Measurements from ENCODE around the gene RNASEH1. TPM values are rescaled to one million over a fixed set of nuclear protein-coding genes. Genes with fewer than 3 reads are reported as not detected.
"Not testable (repeated sequence)": the region's sequence is repeated elsewhere in the genome, so short reads cannot be mapped to it uniquely, and the experiment has no call there.

RNASEH1 gene
- total and polyA plus RNA-seq, 3 experiments from 2014 or later = 34.4 to 38.1 (median 36.5) TPM

DNA sequence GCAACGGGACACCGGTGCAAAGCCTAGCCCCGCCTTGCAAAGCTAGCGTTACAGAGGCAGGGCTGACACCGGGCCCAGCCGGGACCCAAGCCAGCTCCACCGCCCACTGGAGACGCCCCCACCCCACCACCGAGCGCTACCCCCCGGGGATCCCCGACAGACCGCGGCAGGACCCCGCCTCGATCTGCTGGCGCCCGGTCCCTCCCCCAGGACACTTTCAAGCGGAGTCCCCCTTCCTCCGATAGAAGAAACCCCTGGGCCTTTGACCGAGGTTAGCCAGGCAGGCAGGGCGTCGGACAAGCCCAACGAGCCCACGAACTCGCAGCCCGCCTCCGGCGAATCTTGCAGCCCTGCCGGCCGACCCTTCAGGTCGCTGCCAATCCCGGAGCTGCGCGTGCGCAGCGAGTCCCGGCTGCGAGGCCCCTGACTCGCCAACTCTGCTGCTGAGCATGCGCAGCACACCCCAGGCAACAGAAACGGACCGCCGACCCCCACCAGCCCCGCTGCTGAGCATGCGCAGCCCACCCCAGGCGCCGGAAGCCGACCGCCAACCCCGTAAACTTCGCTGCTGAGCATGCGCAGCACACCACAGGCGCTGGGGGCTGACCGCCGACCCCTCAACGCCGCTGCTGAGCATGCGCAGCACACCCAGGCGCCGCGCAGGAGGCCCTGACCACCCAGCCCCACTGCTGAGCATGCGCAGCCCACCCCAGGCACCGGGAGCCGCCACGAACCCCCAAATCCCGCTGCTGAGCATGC is 39.5 kb downstream of the RNASEH1 start:
- Mint-ChIP-seq H3K4me3 (peak overlapping the region; percentile 84 to 95 (median 91)), H3K9me3 (peaks cover 5 to 14% (median 8%) of the 10 kb centered on the region in 5 donors), H3K4me1 (peaks cover 30 to 37% (median 33%) of the 10 kb centered on the region in 3 donors), H3K36me3 (peaks cover 2 to 19% (median 14%) of the 10 kb centered on the region in 3 donors), H3K27me3 (peaks cover 0 to 9% of the 10 kb centered on the region in 2 donors), H3K27ac (peak overlapping the region; percentile 91 to 97 (median 94))
- Histone ChIP-seq H3K4me1 (ENCODE audit: insufficient read depth, low read length) (peaks cover 26% of the 10 kb centered on the region), H3K27ac (ENCODE audit: low read depth, low read length) (peak overlapping the region; percentile 93), H3K27me3 (ENCODE audit: insufficient read depth, low read length, poor library complexity, severe bottlenecking) (no peaks in the 10 kb centered on the region), H3K4me3 (ENCODE audit: low read length) (peak overlapping the region; percentile 80), H3K36me3 (ENCODE audit: insufficient read depth, low read length) (no peaks in the 10 kb centered on the region), H3K9me3 (ENCODE audit: low read length) (no peaks in the 10 kb centered on the region)
- peak; percentile 97 to 100 (median 99) for DNase-seq
- CTCF ChIA-PET = interaction anchor here (1.6 kb wide), 1 partner anchor 47 kb away, joined by 4 read pairs; no protein-coding TSS in a partner anchor
- POLR2A ChIA-PET = interaction anchor here (0.9 to 2.6 kb wide), 5 partner anchors 36 to 141 kb away, joined by 3 to 32 read pairs (median 5); partner anchors contain the start of genes EIPR1, RNASEH1 and RPS7

DNA sequence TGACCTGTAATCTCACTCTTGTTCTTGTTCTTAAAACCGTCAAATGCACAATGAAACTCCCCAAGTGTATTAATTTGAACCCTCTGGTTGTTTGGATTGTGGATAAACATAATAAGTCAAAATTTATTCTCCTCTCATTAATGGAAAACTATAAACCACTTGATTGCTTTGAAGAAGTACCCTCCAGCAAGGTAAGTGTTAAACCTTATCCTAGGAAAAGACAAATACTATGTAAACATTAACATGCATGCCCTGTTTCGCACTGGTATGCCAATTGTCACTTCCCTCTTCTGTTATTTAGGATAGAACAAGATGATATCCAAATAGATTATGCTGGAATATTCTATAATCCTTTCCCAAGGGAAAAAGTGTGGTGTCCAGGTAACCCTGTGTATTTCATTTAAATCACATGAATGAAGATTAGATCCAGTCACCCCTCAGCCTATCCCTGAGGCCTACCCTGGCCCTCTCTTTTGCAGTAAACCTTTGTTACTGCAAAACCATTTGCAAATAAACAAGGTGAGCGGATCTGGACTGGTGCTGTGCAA is 40.1 kb downstream of the RNASEH1 start:
- Histone ChIP-seq H3K36me3 (ENCODE audit: insufficient read depth, low read length) (no peaks in the 10 kb centered on the region), H3K9me3 (ENCODE audit: low read length) (no peaks in the 10 kb centered on the region), H3K27ac (ENCODE audit: low read depth, low read length) (peak overlapping the region; percentile 93), H3K4me1 (ENCODE audit: insufficient read depth, low read length) (peaks cover 26% of the 10 kb centered on the region), H3K27me3 (ENCODE audit: insufficient read depth, low read length, poor library complexity, severe bottlenecking) (no peaks in the 10 kb centered on the region), H3K4me3 (ENCODE audit: low read length) (peak overlapping the region; percentile 80)
- POLR2A ChIA-PET = interaction anchor here (0.9 to 2.6 kb wide), 4 partner anchors 36 to 140 kb away, joined by 3 to 32 read pairs (median 8); partner anchors contain the start of genes EIPR1, RNASEH1 and RPS7
- H3K27me3 Mint-ChIP-seq = peaks cover 0 to 9% of the 10 kb centered on the region in 2 donors
- peak overlapping the region; percentile 91 to 97 (median 94) for H3K27ac Mint-ChIP-seq
- H3K36me3 Mint-ChIP-seq = peaks cover 4 to 26% (median 21%) of the 10 kb centered on the region in 3 donors
- peaks cover 5 to 14% (median 8%) of the 10 kb centered on the region in 5 donors for H3K9me3 Mint-ChIP-seq
- CTCF ChIA-PET = no interaction called here
- peaks cover 30 to 37% (median 33%) of the 10 kb centered on the region in 3 donors for H3K4me1 Mint-ChIP-seq
- no peak for DNase-seq
- peak overlapping the region; percentile 84 to 95 (median 91) for H3K4me3 Mint-ChIP-seq

DNA sequence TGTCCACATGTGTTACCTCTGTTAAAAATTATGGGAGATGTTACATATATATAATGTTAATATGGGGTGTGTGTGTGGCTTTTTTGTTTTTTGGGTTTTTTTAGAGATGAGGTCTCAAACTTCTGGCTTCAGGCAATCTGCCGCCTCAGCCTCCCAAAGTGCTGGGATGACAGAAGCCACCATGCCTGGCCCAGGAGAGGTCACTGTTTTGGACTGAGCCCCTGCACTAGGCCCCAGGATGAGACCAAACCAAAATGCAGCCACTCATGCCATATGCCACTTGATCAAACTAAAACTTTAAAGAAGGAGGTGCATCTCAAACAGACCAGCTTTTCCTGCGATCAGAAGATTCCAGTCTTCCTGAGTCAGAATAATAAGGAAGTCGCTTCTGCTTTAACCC is 41.3 kb downstream of the RNASEH1 start:
- no peaks in the 10 kb centered on the region for H3K27me3 ChIP-seq (ENCODE audit: insufficient read depth, low read length, poor library complexity, severe bottlenecking)
- H3K27me3 Mint-ChIP-seq = peaks cover 0 to 9% of the 10 kb centered on the region in 2 donors
- peak overlapping the region in 4 of 7 donors; percentile 56 to 68 (median 62) for H3K4me3 Mint-ChIP-seq
- peaks cover 8 to 37% (median 29%) of the 10 kb centered on the region in 3 donors for H3K36me3 Mint-ChIP-seq
- H3K27ac Mint-ChIP-seq = peak overlapping the region in 1 of 8 donors; percentile 95
- POLR2A ChIA-PET = no interaction called here
- no peak overlapping the region for H3K27ac ChIP-seq (ENCODE audit: low read depth, low read length)
- CTCF ChIA-PET = interaction anchor here (0.8 kb wide), 1 partner anchor 125 kb away, joined by 3 read pairs; no protein-coding TSS in a partner anchor
- peaks cover 5 to 14% (median 8%) of the 10 kb centered on the region in 5 donors for H3K9me3 Mint-ChIP-seq
- H3K4me3 ChIP-seq (ENCODE audit: low read length) = no peak overlapping the region
- peaks cover 29 to 34% (median 32%) of the 10 kb centered on the region in 3 donors for H3K4me1 Mint-ChIP-seq
- H3K9me3 ChIP-seq (ENCODE audit: low read length) = no peaks in the 10 kb centered on the region
- peaks cover 26% of the 10 kb centered on the region for H3K4me1 ChIP-seq (ENCODE audit: insufficient read depth, low read length)
- H3K36me3 ChIP-seq (ENCODE audit: insufficient read depth, low read length) = peaks cover 10% of the 10 kb centered on the region
- DNase-seq = no peak

DNA sequence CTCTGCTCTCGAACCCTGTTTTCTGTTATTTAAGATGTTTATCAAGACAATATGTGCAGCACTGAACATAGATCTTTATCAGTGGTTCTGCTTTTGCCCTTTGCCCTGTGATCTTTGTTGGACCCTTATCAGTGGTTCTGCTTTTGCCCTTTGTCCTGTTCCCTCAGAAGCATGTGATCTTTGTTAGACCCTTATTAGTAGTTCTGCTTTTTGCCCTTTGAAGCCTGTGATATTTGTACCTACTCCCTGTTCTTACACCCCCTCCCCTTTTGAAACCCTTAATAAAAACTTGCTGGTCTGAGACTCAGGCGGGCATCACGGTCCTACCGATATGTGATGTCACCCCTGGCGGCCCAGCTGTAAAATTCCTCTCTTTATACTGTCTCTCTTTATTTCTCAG is 42.7 kb downstream of the RNASEH1 start:
- CTCF ChIA-PET = not testable (repeated sequence)
- H3K36me3 Mint-ChIP-seq = peaks cover 10 to 51% (median 43%) of the 10 kb centered on the region in 3 donors

DNA sequence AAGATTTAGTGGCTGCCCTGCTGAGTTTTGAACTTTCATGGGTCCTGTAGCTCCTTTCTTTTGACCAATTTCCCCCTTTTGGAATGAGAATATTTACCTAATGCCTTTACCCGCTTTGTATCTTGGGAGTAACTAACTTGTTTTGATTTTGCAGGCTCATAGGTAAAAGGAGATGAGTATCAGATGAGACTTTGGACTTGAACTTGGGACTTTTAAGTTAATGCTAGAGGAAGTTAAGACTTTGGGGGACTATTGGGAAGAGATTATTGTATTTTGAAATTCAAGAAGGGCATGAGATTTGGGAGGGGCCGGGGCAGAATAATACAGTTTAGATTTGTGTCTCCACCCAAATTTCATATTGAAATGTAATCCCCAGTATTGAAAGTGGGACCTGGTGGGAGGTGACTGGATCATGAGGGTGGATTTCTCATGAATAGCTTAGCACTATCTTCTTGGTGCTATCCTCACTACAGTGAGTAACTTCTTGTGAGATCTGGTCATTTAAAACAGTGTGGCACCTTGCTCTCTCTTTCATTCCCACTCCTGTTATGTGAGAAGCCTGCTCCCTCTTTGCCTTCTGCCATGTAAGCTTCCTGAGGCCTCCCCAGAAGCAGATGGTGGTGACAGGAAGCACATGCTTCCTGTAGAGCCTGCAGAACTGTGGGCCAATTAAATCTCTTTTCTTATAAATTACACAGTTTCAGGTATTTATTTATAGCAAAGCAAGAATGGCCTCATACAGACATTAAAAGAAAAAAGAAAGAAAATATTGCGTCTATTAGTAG is 44.9 kb downstream of the RNASEH1 start:
- H3K4me1 Mint-ChIP-seq = peaks cover 5 to 8% (median 8%) of the 10 kb centered on the region in 3 donors
- Histone ChIP-seq H3K36me3 (ENCODE audit: insufficient read depth, low read length) (peaks cover 13% of the 10 kb centered on the region), H3K27me3 (ENCODE audit: insufficient read depth, low read length, poor library complexity, severe bottlenecking) (no peaks in the 10 kb centered on the region), H3K9me3 (ENCODE audit: low read length) (no peaks in the 10 kb centered on the region), H3K4me3 (ENCODE audit: low read length) (no peak overlapping the region), H3K27ac (ENCODE audit: low read depth, low read length) (no peak overlapping the region), H3K4me1 (ENCODE audit: insufficient read depth, low read length) (peaks cover 5% of the 10 kb centered on the region)
- ChIA-PET POLR2A (no interaction called here), CTCF (interaction anchor here (1.2 kb wide), 1 partner anchor 8 kb away, joined by 4 read pairs; no protein-coding TSS in a partner anchor)
- no peak for DNase-seq
- H3K27ac Mint-ChIP-seq = peak overlapping the region in 1 of 8 donors; percentile 14
- peaks cover 4 to 22% (median 6%) of the 10 kb centered on the region in 5 donors for H3K9me3 Mint-ChIP-seq
- no peaks in the 10 kb centered on the region for H3K27me3 Mint-ChIP-seq
- H3K4me3 Mint-ChIP-seq = no peak overlapping the region
- H3K36me3 Mint-ChIP-seq = peaks cover 12 to 59% (median 54%) of the 10 kb centered on the region in 3 donors

More for the DNA sequence above, 42.7 kb downstream of the RNASEH1 start:
- H3K27ac ChIP-seq (ENCODE audit: low read depth, low read length); DNase-seq; H3K27me3 ChIP-seq (ENCODE audit: insufficient read depth, low read length, poor library complexity, severe bottlenecking); H3K27me3 Mint-ChIP-seq; H3K4me3 ChIP-seq (ENCODE audit: low read length); H3K9me3 ChIP-seq (ENCODE audit: low read length); POLR2A ChIA-PET: not testable (repeated sequence)
- peak overlapping the region in 1 of 7 donors; percentile 75 for H3K4me3 Mint-ChIP-seq
- peaks cover 5 to 19% (median 8%) of the 10 kb centered on the region in 5 donors for H3K9me3 Mint-ChIP-seq
- peak overlapping the region in 2 of 8 donors; percentile 32 to 50 for H3K27ac Mint-ChIP-seq
- H3K4me1 Mint-ChIP-seq = peaks cover 17 to 20% (median 18%) of the 10 kb centered on the region in 3 donors
- Histone ChIP-seq H3K4me1 (ENCODE audit: insufficient read depth, low read length) (peaks cover 14% of the 10 kb centered on the region), H3K36me3 (ENCODE audit: insufficient read depth, low read length) (peaks cover 13% of the 10 kb centered on the region)

DNA sequence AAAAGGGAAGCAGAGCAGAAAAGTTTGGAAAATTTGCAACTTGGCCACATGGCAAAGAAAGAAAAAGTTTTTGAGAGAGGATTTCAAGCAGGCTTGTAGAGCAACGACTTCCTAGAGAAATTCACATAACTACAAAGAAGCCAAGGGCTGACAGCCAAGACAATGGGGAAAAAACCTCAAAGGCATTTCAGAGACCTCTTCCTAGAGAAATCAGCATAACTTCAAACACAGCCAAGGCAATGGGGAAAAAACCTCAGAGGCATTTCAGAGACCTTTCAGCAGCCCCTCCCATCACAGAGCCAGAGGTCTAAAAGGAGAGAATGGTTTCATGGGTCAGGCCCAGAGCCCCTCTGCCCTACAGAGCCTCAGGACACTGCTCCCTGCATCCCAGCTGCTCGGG is 46.0 kb downstream of the RNASEH1 start:
- Histone ChIP-seq H3K4me1 (ENCODE audit: insufficient read depth, low read length) (no peaks in the 10 kb centered on the region), H3K4me3 (ENCODE audit: low read length) (no peak overlapping the region), H3K36me3 (ENCODE audit: insufficient read depth, low read length) (peaks cover 13% of the 10 kb centered on the region), H3K9me3 (ENCODE audit: low read length) (no peaks in the 10 kb centered on the region), H3K27me3 (ENCODE audit: insufficient read depth, low read length, poor library complexity, severe bottlenecking) (no peaks in the 10 kb centered on the region), H3K27ac (ENCODE audit: low read depth, low read length) (no peak overlapping the region)
- DNase-seq = no peak
- H3K4me3 Mint-ChIP-seq = no peak overlapping the region
- H3K27me3 Mint-ChIP-seq = no peaks in the 10 kb centered on the region
- CTCF ChIA-PET = no interaction called here
- no peaks in the 10 kb centered on the region for H3K4me1 Mint-ChIP-seq
- POLR2A ChIA-PET = no interaction called here
- peaks cover 18 to 67% (median 61%) of the 10 kb centered on the region in 3 donors for H3K36me3 Mint-ChIP-seq
- no peak overlapping the region for H3K27ac Mint-ChIP-seq
- peaks cover 6 to 25% (median 10%) of the 10 kb centered on the region in 5 donors for H3K9me3 Mint-ChIP-seq

DNA sequence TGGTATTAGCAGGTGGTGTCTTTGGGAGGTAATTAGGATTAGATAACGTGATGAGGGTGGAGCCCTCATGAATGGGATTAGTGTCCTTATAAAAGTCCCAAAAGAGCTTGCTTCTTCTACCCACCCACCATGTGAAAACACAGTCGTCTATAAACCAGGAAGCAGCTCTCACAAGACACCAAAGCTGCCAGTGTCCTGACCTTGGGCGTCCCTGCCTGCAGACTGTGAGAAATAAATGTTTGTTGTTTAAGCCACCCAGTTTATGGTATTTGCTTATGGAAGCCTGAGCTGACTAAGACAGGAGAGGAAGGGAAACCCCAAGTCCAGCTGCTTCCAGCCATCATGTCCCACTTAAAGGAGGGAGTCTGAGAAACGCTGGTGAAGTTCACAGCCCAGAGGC is 52.4 kb downstream of the RNASEH1 start:
- Histone ChIP-seq H3K4me3 (ENCODE audit: low read length) (no peak overlapping the region), H3K9me3 (ENCODE audit: low read length) (no peaks in the 10 kb centered on the region), H3K27me3 (ENCODE audit: insufficient read depth, low read length, poor library complexity, severe bottlenecking) (no peaks in the 10 kb centered on the region), H3K27ac (ENCODE audit: low read depth, low read length) (no peak overlapping the region), H3K4me1 (ENCODE audit: insufficient read depth, low read length) (no peaks in the 10 kb centered on the region), H3K36me3 (ENCODE audit: insufficient read depth, low read length) (peaks cover 13% of the 10 kb centered on the region)
- CTCF ChIA-PET = interaction anchor here (1.4 to 1.7 kb wide), 2 partner anchors 8 to 44 kb away, joined by 3 to 4 read pairs; no protein-coding TSS in a partner anchor
- H3K9me3 Mint-ChIP-seq = peaks cover 0 to 6% (median 4%) of the 10 kb centered on the region in 5 donors
- no peak overlapping the region for H3K27ac Mint-ChIP-seq
- POLR2A ChIA-PET = no interaction called here
- DNase-seq = no peak
- H3K27me3 Mint-ChIP-seq = no peaks in the 10 kb centered on the region
- H3K36me3 Mint-ChIP-seq = peaks cover 27 to 72% (median 48%) of the 10 kb centered on the region in 3 donors
- no peak overlapping the region for H3K4me3 Mint-ChIP-seq
- H3K4me1 Mint-ChIP-seq = peaks cover 0 to 2% (median 0%) of the 10 kb centered on the region in 3 donors

Data from CD8-positive, alpha-beta memory T cell (primary cell).